ENCODE results near the gene CDH13. TPM values are rescaled to one million over a fixed set of nuclear protein-coding genes. Genes with fewer than 3 reads are reported as not detected.

CDH13 gene
- total and polyA plus RNA-seq, 7 donors, result 6.1 to 30.7 (median 22.8) TPM

GRCh38 chr16:82891424-82891823 is 264.7 kb downstream of the CDH13 start:
- peaks cover 29% of the 10 kb centered on the region for H3K4me1 ChIP-seq
- ATAC-seq, result peak in 1 of 4 donors; percentile 15
- H3K27ac ChIP-seq, result peak overlapping the region; percentile 65

GRCh38 chr16:82891918-82892317 is 265.1 kb downstream of the CDH13 start:
- DNase-seq (no peak), ATAC-seq (peak in 3 of 4 donors; percentile 47 to 75 (median 69))
- intact Hi-C loops (cut with DNase I), result no loop called here
- no peaks in the 10 kb centered on the region for H3K9me3 ChIP-seq
- no peaks in the 10 kb centered on the region for H3K36me3 ChIP-seq (ENCODE audit: insufficient read depth in 1 of 2, low read depth in 1 of 2)
- H3K4me1 ChIP-seq, result peaks cover 29% of the 10 kb centered on the region
- H3K4me3 ChIP-seq, result no peak overlapping the region
- WGBS, 3 donors, result 57 to 76% (median 72%) methylated on average over 3 of the region's 3 CpGs
- H3K27ac ChIP-seq, result peak overlapping the region; percentile 65
- no peak for TF ChIP-seq CTCF (IDR thresholded peaks at IDR 0.05)
- no peaks in the 10 kb centered on the region for H3K27me3 ChIP-seq (ENCODE audit: insufficient read depth in 3 of 3, low read length in 2 of 3)

More at GRCh38 chr16:82891424-82891823, 264.7 kb downstream of the CDH13 start:
- no peaks in the 10 kb centered on the region for H3K9me3 ChIP-seq
- TF ChIP-seq CTCF (IDR thresholded peaks at IDR 0.05), result no peak
- H3K36me3 ChIP-seq (ENCODE audit: insufficient read depth in 1 of 2, low read depth in 1 of 2), result no peaks in the 10 kb centered on the region
- intact Hi-C loops (cut with DNase I), result no loop called here
- DNase-seq, result no peak
- no peak overlapping the region for H3K4me3 ChIP-seq
- 58 to 91% (median 62%) methylated on average over 3 of the region's 3 CpGs for WGBS, 3 donors
- H3K27me3 ChIP-seq (ENCODE audit: insufficient read depth in 3 of 3, low read length in 2 of 3), result no peaks in the 10 kb centered on the region

- ATAC-seq (peak; percentile 68 to 89 (median 80)), DNase-seq (no peak)
- intact Hi-C loops (cut with DNase I), result no loop called here
- Histone ChIP-seq H3K9me3 (no peaks in the 10 kb centered on the region), H3K36me3 (ENCODE audit: insufficient read depth in 1 of 2, low read depth in 1 of 2) (no peaks in the 10 kb centered on the region), H3K4me1 (peaks cover 29% of the 10 kb centered on the region), H3K27ac (peak overlapping the region; percentile 65), H3K27me3 (ENCODE audit: insufficient read depth in 3 of 3, low read length in 2 of 3) (no peaks in the 10 kb centered on the region), H3K4me3 (no peak overlapping the region)
- TF ChIP-seq CTCF (IDR thresholded peaks at IDR 0.05), result no peak
- WGBS, 3 donors, result 96 to 99% (median 97%) methylated on average over 2 of the region's 2 CpGs
Measured at GRCh38 chr16:82892324-82892723, 265.6 kb downstream of the CDH13 start.

- no peak for TF ChIP-seq CTCF (IDR thresholded peaks at IDR 0.05)
Measured at GRCh38 chr16:82895843-82896242, 269.1 kb downstream of the CDH13 start.

GRCh38 chr16:82899006-82899405 is 272.2 kb downstream of the CDH13 start:
- ATAC-seq (no peak), DNase-seq (no peak)
- H3K27me3 ChIP-seq (ENCODE audit: insufficient read depth in 3 of 3, low read length in 2 of 3), result no peaks in the 10 kb centered on the region
- no peak overlapping the region for H3K4me3 ChIP-seq
- H3K36me3 ChIP-seq (ENCODE audit: insufficient read depth in 1 of 2, low read depth in 1 of 2), result no peaks in the 10 kb centered on the region
- no peaks in the 10 kb centered on the region for H3K4me1 ChIP-seq
- WGBS, 3 donors, result 97 to 99% (median 98%) methylated on average over 2 of the region's 2 CpGs
- TF ChIP-seq CTCF (IDR thresholded peaks at IDR 0.05), result no peak
- no peaks in the 10 kb centered on the region for H3K9me3 ChIP-seq
- H3K27ac ChIP-seq, result no peak overlapping the region
- intact Hi-C loops (cut with DNase I), result no loop called here

More at GRCh38 chr16:82895843-82896242, 269.1 kb downstream of the CDH13 start:
- Histone ChIP-seq H3K36me3 (ENCODE audit: insufficient read depth in 1 of 2, low read depth in 1 of 2) (no peaks in the 10 kb centered on the region), H3K9me3 (no peaks in the 10 kb centered on the region), H3K27ac (no peak overlapping the region), H3K4me1 (peaks cover 20% of the 10 kb centered on the region), H3K27me3 (ENCODE audit: insufficient read depth in 3 of 3, low read length in 2 of 3) (no peaks in the 10 kb centered on the region), H3K4me3 (no peak overlapping the region)
- ATAC-seq, result no peak
- WGBS, 3 donors, result 67 to 70% (median 69%) methylated on average over 4 of the region's 4 CpGs
- intact Hi-C loops (cut with DNase I), result no loop called here
- no peak for DNase-seq

Measured in psoas muscle (tissue), 8 donors.